CD4-positive, alpha-beta T cell (primary cell): ENCODE measurements around the gene GAS7. TPM values are rescaled to one million over a fixed set of nuclear protein-coding genes. Genes with fewer than 3 reads are reported as not detected.

Source experiments
- ATAC-seq: fragments of 200-7000 bp; cut with Tn5 transposase; one replicate; pipeline ENCODE4 v1.10.0; 2022; ENCODE audit warnings: mild to moderate bottlenecking; ENCODE audit not compliant: poor library complexity
- CTCF ChIA-PET: fragments of 350-600 bp; sonication (Branson Sonifier 250); formaldehyde crosslinking; loops from one replicate; lab custom pipeline; 2021; ENCODE audit warnings: antibody characterized with exemption, inconsistent platforms; lab: Charles Lee
- POLR2A ChIA-PET: fragments of 350-600 bp; sonication (Branson Sonifier 250); formaldehyde crosslinking; loops from one replicate; lab custom pipeline; 2021; ENCODE audit warnings: antibody characterized with exemption, inconsistent platforms; lab: Charles Lee
- DNase-seq, 14 experiments: peaks; one replicate each; pipeline ENCODE4 v3.0.0-alpha.2; 2013 to 2020; ENCODE audit warnings: mixed read lengths in 2 of 14
- H3K27ac ChIP-seq, 2 donors: one replicate each; pipeline versions ENCODE4 v1.5.1 to v1.7.0; 2013; ENCODE audit warnings: low read length in 2 of 2, low read depth in 1 of 2, mild to moderate bottlenecking in 1 of 2
- H3K27me3 ChIP-seq, 2 experiments: 1 replicate in 1 of 2; 2 replicates in 1 of 2; pipeline versions ENCODE4 v1.6.1 to v1.7.0; 2013; ENCODE audit warnings: low read length in 2 of 2, control low read depth in 1 of 2, mild to moderate bottlenecking in 1 of 2, moderate library complexity in 1 of 2; ENCODE audit not compliant: insufficient read depth in 2 of 2, control insufficient read depth in 1 of 2
- H3K36me3 ChIP-seq: one replicate; pipeline ENCODE4 v1.6.1; 2013; ENCODE audit warnings: low read length, control low read depth; ENCODE audit not compliant: insufficient read depth
- H3K4me1 ChIP-seq: one replicate; pipeline ENCODE4 v1.6.1; 2013; ENCODE audit warnings: low read length, control low read depth; ENCODE audit not compliant: insufficient read depth
- H3K4me3 ChIP-seq: one replicate; pipeline ENCODE4 v1.5.1; 2013; ENCODE audit warnings: mild to moderate bottlenecking, low read length, moderate library complexity
- H3K9me3 ChIP-seq, 2 experiments: 1 replicate in 1 of 2; 2 replicates in 1 of 2; pipeline versions ENCODE4 v1.6.1 to v1.7.0; 2013; ENCODE audit warnings: low read length in 2 of 2, mild to moderate bottlenecking in 2 of 2, control low read depth in 1 of 2, moderate library complexity in 1 of 2; ENCODE audit not compliant: control insufficient read depth in 1 of 2, insufficient read depth in 1 of 2
- H3K27ac Mint-ChIP-seq: one replicate; pipeline ENCODE4 v1.8.0; 2020; ENCODE audit warnings: mixed read lengths
- H3K27me3 Mint-ChIP-seq: one replicate; pipeline ENCODE4 v1.8.0; 2021; ENCODE audit warnings: mixed read lengths
- H3K36me3 Mint-ChIP-seq: one replicate; pipeline ENCODE4 v1.8.0; 2021; ENCODE audit warnings: low read depth, mixed read lengths
- H3K4me1 Mint-ChIP-seq: one replicate; pipeline ENCODE4 v1.8.0; 2021; ENCODE audit warnings: low read depth, mixed read lengths
- H3K4me3 Mint-ChIP-seq: one replicate; pipeline ENCODE4 v1.8.0; 2020; ENCODE audit warnings: mild to moderate bottlenecking, mixed read lengths
- H3K9me3 Mint-ChIP-seq: one replicate; pipeline ENCODE4 v1.8.0; 2020; ENCODE audit warnings: mixed read lengths
- intact Hi-C, 2 experiments: fragments of 100-400 bp; cut with DNase I in 1 of 2; cut with micrococcal nuclease in 1 of 2; formaldehyde crosslinking; loops; one replicate each; pipeline versions ENCODE4 v1.15.1 to v1.9.0; 2023 to 2025; cut with DNase I, micrococcal nuclease
- total RNA-seq, 174 experiments: library from RNA in 2 of 174; stranded (reverse) in 2 of 174; gene quantifications; one replicate each; pipeline ENCODE4 v1.2.3 and lab custom pipeline; 2021 to 2026
- TF ChIP-seq, protein P1 (sequence below): fragments of 200-600 bp; IDR thresholded peaks from one replicate; pipeline ENCODE4 v1.8.0; 2022; ENCODE audit warnings: antibody characterized with exemption, mild to moderate bottlenecking

The GAS7 gene
- total RNA-seq, 2 experiments from 2014 or later = 1.8 to 3.4 TPM

DNA sequence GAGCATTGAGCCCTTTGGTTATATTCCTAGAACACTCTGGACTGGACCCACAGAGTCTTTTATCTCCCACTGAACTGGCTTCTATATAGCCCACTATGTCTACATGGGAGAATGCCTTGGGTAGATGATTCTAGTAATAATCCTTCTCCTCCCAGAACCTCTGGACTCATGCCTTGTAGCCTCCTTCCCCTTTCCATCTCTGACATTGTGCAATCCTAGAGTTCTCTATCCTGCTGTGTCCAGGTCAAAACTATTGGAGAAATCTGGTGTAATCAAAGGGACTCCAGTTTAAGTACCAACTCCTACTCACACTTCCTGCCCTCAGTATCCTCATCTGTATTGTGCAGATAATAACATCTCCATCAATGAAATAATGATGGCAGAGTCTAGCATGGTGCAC is 302.5 kb downstream of the GAS7 start:
- Mint-ChIP-seq H3K27ac (no peak overlapping the region), H3K36me3 (no peaks in the 10 kb centered on the region), H3K4me3 (no peak overlapping the region), H3K27me3 (peaks cover 34% of the 10 kb centered on the region), H3K4me1 (no peaks in the 10 kb centered on the region), H3K9me3 (no peaks in the 10 kb centered on the region)
- Histone ChIP-seq H3K9me3 (no peaks in the 10 kb centered on the region), H3K4me1 (no peaks in the 10 kb centered on the region), H3K36me3 (no peaks in the 10 kb centered on the region), H3K27ac (no peak overlapping the region), H3K27me3 (no peaks in the 10 kb centered on the region), H3K4me3 (no peak overlapping the region)
- DNase-seq (no peak), ATAC-seq (no peak)
- POLR2A ChIA-PET = no interaction called here
- TF ChIP-seq, protein P1, sequence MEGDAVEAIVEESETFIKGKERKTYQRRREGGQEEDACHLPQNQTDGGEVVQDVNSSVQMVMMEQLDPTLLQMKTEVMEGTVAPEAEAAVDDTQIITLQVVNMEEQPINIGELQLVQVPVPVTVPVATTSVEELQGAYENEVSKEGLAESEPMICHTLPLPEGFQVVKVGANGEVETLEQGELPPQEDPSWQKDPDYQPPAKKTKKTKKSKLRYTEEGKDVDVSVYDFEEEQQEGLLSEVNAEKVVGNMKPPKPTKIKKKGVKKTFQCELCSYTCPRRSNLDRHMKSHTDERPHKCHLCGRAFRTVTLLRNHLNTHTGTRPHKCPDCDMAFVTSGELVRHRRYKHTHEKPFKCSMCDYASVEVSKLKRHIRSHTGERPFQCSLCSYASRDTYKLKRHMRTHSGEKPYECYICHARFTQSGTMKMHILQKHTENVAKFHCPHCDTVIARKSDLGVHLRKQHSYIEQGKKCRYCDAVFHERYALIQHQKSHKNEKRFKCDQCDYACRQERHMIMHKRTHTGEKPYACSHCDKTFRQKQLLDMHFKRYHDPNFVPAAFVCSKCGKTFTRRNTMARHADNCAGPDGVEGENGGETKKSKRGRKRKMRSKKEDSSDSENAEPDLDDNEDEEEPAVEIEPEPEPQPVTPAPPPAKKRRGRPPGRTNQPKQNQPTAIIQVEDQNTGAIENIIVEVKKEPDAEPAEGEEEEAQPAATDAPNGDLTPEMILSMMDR = no peak
- CTCF ChIA-PET = no interaction called here
- intact Hi-C loops = no loop called here

DNA sequence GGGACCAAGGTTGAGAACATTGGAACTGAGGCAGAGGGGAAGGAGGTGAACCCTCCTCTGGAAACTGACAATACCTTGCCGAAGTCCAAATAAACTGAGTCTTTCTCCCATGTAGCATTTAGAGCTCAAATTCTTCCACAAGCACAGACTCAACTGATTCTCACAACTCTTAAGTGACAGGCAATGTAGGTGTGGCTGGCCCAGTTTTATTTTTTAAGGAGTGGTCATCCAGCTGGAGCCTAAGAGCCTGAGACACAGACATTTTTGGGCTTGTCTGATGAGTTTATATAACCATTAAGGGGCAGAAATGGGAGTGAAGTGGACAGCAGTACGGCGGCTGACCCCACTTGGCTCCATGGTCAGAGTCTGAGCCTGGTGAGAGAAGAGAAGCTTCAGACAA is 304.2 kb downstream of the GAS7 start:
- intact Hi-C loops = no loop called here

DNA sequence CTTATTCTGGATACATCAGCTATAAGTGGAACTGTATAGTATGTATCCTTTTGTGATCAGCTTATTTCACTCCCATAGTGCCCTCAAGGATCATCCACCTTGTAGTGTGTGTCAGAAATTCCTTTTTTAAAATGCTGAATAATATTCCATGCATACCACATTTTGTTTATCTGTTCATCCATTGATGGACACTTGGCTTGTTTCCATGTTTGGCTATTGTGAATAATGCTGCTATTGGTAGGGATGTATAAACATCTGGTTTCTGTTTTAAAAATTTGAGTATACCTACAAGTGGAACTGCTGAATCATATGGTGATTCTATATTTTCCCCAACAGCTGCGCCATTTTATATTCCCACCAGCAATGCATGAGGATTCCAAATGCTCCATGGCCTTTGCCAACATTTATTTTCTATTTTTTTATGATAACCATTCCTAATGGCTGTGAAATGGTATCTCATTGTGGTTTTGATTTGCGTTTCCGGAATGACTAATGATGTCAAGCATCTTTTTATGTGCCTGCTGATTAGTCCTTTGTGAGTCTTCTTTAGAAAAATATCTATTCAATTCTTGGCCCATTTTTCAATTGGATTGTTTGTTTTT is 304.9 kb downstream of the GAS7 start:
- intact Hi-C loops = no loop called here
- Histone ChIP-seq H3K27ac (no peak overlapping the region), H3K36me3 (no peaks in the 10 kb centered on the region), H3K4me1 (no peaks in the 10 kb centered on the region), H3K9me3 (peaks cover 0 to 8% of the 10 kb centered on the region in 2 experiments), H3K4me3 (no peak overlapping the region), H3K27me3 (no peaks in the 10 kb centered on the region)
- TF ChIP-seq, protein P1 = no peak
- no peaks in the 10 kb centered on the region for H3K9me3 Mint-ChIP-seq
- ATAC-seq = no peak
- H3K4me3 Mint-ChIP-seq = no peak overlapping the region
- H3K36me3 Mint-ChIP-seq = no peaks in the 10 kb centered on the region
- no peak overlapping the region for H3K27ac Mint-ChIP-seq
- no peak for DNase-seq
- no peaks in the 10 kb centered on the region for H3K4me1 Mint-ChIP-seq
- ChIA-PET CTCF (no interaction called here), POLR2A (no interaction called here)
- H3K27me3 Mint-ChIP-seq = peaks cover 27% of the 10 kb centered on the region

More for the DNA sequence above, 304.2 kb downstream of the GAS7 start:
- no peaks in the 10 kb centered on the region for H3K9me3 Mint-ChIP-seq
- DNase-seq (no peak), ATAC-seq (no peak)
- no peaks in the 10 kb centered on the region for H3K36me3 Mint-ChIP-seq
- H3K27ac Mint-ChIP-seq = no peak overlapping the region
- no peaks in the 10 kb centered on the region for H3K4me1 ChIP-seq
- H3K9me3 ChIP-seq = peaks cover 0 to 7% of the 10 kb centered on the region in 2 experiments
- ChIA-PET POLR2A (no interaction called here), CTCF (no interaction called here)
- H3K36me3 ChIP-seq = no peaks in the 10 kb centered on the region
- no peak overlapping the region for H3K27ac ChIP-seq
- H3K4me3 ChIP-seq = no peak overlapping the region
- H3K27me3 Mint-ChIP-seq = peaks cover 27% of the 10 kb centered on the region
- TF ChIP-seq, protein P1 = no peak
- no peaks in the 10 kb centered on the region for H3K4me1 Mint-ChIP-seq
- H3K27me3 ChIP-seq = no peaks in the 10 kb centered on the region
- no peak overlapping the region for H3K4me3 Mint-ChIP-seq
